Adrenal gland (tissue), 5 donors: Measurements from ENCODE around the gene LCN1.
"Not testable (repeated sequence)": the region's sequence is repeated elsewhere in the genome, so short reads cannot be mapped to it uniquely, and the experiment has no call there.

Experiments used
- CTCF ChIP-seq, 6 experiments: fragments of 450-650 bp in 4 of 6; fragments of 200-600 bp in 2 of 6; sonication (generic) in 1 of 6; IDR thresholded peaks; 1 replicate in 5 of 6; 2 replicates in 1 of 6; pipeline versions ENCODE4 v1.5.1 to v1.8.0; 2016 to 2021; ENCODE audit warnings: antibody characterized with exemption in 6 of 6, mild to moderate bottlenecking in 2 of 6, moderate library complexity in 1 of 6
- POLR2A ChIP-seq, 2 donors: fragments of 450-650 bp; IDR thresholded peaks; one replicate each; pipeline ENCODE4 v1.6.1; 2017; ENCODE audit warnings: antibody characterized with exemption in 2 of 2, mild to moderate bottlenecking in 2 of 2, moderate library complexity in 1 of 2
- donor health status: DM: no; HTN: no; CAD: no.

- TF ChIP-seq CTCF, POLR2A (IDR thresholded peaks at IDR 0.05): not testable (repeated sequence)
These were observed 24.5 kb downstream of the LCN1 start, which contains the start of gene OBP2A for GRCh38 chr9:135545646-135546176.
